HL-60 (cell line): ENCODE measurements around the gene SHOX.

ENCODE experiments used
- GABPA ChIP-seq: IDR thresholded peaks from 2 replicates; pipeline ENCODE4 v1.6.1; 2012; ENCODE audit warnings: low read depth
- POLR2AphosphoS5 ChIP-seq: IDR thresholded peaks from 2 replicates; pipeline ENCODE4 v1.6.1; 2012; ENCODE audit warnings: low read depth

DNA sequence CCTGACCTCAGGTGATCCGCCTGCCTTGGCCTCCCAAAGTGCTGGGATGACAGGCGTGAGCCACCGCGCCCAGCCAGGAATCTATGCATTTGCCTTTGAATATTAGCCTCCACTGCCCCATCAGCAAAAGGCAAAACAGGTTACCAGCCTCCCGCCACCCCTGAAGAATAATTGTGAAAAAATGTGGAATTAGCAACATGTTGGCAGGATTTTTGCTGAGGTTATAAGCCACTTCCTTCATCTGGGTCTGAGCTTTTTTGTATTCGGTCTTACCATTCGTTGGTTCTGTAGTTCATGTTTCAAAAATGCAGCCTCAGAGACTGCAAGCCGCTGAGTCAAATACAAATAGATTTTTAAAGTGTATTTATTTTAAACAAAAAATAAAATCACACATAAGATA lies 44.2 kb upstream of the SHOX start:
- no peak for TF ChIP-seq GABPA
- TF ChIP-seq POLR2AphosphoS5, result no peak
